Left lung (tissue), 10 donors: ENCODE results near the gene MB. TPM values are rescaled to one million over a fixed set of nuclear protein-coding genes. Genes with fewer than 3 reads are reported as not detected.

Experiments
- ATAC-seq: fragments of 200-7000 bp; cut with Tn5 transposase; one replicate; pipeline ENCODE4 v1.9.1; 2020; ENCODE audit warnings: moderate library complexity
- DNase-seq, 4 donors: peaks; one replicate each; pipeline ENCODE4 v3.0.0-alpha.2; 2013 to 2020
- H3K27ac ChIP-seq, 2 donors: fragments of 200-600 bp; sonication (generic) in 1 of 2; one replicate each; pipeline versions ENCODE4 v1.5.0 to v1.8.0; 2020 to 2021
- H3K27me3 ChIP-seq, 2 donors: fragments of 200-600 bp; sonication (generic) in 1 of 2; one replicate each; pipeline versions ENCODE4 v1.5.0 to v1.8.0; 2020 to 2021
- H3K36me3 ChIP-seq, 2 donors: fragments of 200-600 bp; sonication (generic) in 1 of 2; one replicate each; pipeline versions ENCODE4 v1.5.0 to v1.8.0; 2020 to 2021
- H3K4me1 ChIP-seq, 2 donors: fragments of 200-600 bp; one replicate each; pipeline ENCODE4 v1.8.0; 2021
- H3K4me3 ChIP-seq, 2 donors: fragments of 200-600 bp; sonication (generic) in 1 of 2; one replicate each; pipeline versions ENCODE4 v1.5.0 to v1.8.0; 2020 to 2021; ENCODE audit warnings: mild to moderate bottlenecking in 1 of 2
- H3K9me3 ChIP-seq, 2 donors: fragments of 200-600 bp; sonication (generic) in 1 of 2; one replicate each; pipeline versions ENCODE4 v1.5.0 to v1.8.0; 2020 to 2021
- intact Hi-C, 2 donors: fragments of 100-400 bp; cut with DNase I; formaldehyde crosslinking; loops; one replicate each; pipeline versions ENCODE4 v1.11.2 to v1.14.2; 2022
- polyA plus RNA-seq, 6 donors: library from polyadenylated mRNA; unstranded; fragments of 120-200 nt; gene quantifications; one replicate each; pipeline ENCODE4 v1.2.1, GENCODE V29; 2013; ENCODE audit not compliant: insufficient read length in 6 of 6
- total RNA-seq, 2 donors: library from RNA; stranded (reverse); fragmentation: NEBNext Ultra II Directional; extraction: Animal tissue kit (Norgen Biotek cat#: 25700); gene quantifications; one replicate each; pipeline ENCODE4 v1.2.1, GENCODE V29; 2021
- TF ChIP-seq, protein P1 (sequence below), 2 donors: fragments of 200-600 bp; sonication (generic) in 1 of 2; IDR thresholded peaks; one replicate each; pipeline versions ENCODE4 v1.5.0 to v1.8.0; 2021; ENCODE audit warnings: antibody characterized with exemption in 2 of 2
- donor health status: DM: no; HTN: yes; CAD: no.
- donor health status: DM: no; HTN: no; CAD: no.

MB gene
- total and polyA plus RNA-seq, 8 donors: 0.18 to 3.3 (median 0.86) TPM

DNA sequence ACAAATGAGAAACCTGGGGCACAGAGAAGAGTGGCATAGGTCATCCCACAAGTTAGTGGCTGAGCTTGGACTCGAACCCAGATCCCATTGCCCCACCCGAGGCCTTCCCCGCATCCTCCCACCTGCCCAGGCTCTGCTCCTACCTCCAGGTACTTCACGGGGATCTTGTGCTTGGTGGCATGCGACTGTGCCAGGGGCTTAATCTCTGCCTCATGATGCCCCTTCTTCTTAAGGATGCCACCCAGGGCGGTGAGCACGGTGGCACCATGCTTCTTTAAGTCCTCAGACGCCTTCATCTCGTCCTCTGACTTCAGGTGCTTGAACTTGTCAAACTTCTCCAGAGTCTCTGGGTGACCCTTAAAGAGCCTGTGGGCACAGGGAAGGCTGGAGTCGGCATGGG, 6.4 kb downstream of the MB start:
- Histone ChIP-seq H3K4me3 (no peak overlapping the region), H3K36me3 (no peaks in the 10 kb centered on the region), H3K27ac (no peak overlapping the region), H3K27me3 (peaks cover 0 to 4% of the 10 kb centered on the region in 2 donors), H3K9me3 (no peaks in the 10 kb centered on the region), H3K4me1 (peaks cover 0 to 7% of the 10 kb centered on the region in 2 donors)
- DNase-seq: no peak
- ATAC-seq: no peak
- TF ChIP-seq, protein P1, sequence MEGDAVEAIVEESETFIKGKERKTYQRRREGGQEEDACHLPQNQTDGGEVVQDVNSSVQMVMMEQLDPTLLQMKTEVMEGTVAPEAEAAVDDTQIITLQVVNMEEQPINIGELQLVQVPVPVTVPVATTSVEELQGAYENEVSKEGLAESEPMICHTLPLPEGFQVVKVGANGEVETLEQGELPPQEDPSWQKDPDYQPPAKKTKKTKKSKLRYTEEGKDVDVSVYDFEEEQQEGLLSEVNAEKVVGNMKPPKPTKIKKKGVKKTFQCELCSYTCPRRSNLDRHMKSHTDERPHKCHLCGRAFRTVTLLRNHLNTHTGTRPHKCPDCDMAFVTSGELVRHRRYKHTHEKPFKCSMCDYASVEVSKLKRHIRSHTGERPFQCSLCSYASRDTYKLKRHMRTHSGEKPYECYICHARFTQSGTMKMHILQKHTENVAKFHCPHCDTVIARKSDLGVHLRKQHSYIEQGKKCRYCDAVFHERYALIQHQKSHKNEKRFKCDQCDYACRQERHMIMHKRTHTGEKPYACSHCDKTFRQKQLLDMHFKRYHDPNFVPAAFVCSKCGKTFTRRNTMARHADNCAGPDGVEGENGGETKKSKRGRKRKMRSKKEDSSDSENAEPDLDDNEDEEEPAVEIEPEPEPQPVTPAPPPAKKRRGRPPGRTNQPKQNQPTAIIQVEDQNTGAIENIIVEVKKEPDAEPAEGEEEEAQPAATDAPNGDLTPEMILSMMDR (IDR thresholded peaks at IDR 0.05): no peak
- intact Hi-C loops: no loop called here

DNA sequence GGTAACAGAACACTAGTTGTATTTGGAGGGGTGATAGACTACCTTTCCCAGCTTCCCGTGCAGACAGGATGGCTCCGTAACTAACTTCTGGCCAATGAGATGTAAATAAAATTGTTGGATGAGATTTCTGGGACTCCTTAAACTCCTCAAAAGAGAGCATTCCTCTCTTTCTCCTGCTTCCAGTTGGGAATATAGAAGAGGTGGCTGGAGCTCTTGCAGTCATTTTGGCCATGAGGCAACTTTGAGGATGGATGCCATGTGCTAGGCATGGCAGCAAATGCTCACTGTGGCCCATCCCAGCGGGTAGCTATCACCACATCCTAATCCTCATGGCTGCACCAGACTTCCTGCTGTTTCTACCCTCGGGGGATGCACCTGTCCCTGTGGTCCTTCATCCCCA, 7.4 kb downstream of the MB start:
- H3K4me3 ChIP-seq: no peak overlapping the region

DNA sequence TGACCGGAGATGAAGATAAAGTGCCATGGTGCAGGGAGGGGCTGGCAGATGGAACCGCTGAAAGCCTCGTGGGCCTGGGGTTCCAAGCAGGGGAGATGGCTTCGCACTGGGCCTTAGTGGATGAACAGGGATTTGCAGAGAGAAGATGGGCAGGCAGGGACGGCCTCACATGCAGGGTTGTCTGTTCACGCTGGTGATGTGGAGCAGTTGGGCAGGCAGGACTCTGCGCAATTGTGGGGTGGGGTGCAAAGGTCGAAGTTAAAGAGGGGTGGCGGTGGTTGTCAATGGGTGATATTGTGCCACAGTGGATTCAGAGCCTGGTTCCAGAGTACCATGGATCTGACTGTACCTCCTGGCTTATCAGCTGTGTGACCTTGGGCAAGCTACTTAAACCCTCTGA, 7.9 kb downstream of the MB start:
- Histone ChIP-seq H3K4me1 (peaks cover 0 to 7% of the 10 kb centered on the region in 2 donors), H3K9me3 (no peaks in the 10 kb centered on the region), H3K27me3 (peaks cover 0 to 5% of the 10 kb centered on the region in 2 donors), H3K36me3 (no peaks in the 10 kb centered on the region), H3K4me3 (no peak overlapping the region), H3K27ac (no peak overlapping the region)
- TF ChIP-seq, protein P1 (IDR thresholded peaks at IDR 0.05): no peak
- ATAC-seq: no peak
- DNase-seq: no peak
- intact Hi-C loops: no loop called here

More for the DNA sequence above, 7.4 kb downstream of the MB start:
- DNase-seq (no peak), ATAC-seq (no peak)
- no peaks in the 10 kb centered on the region for H3K36me3 ChIP-seq
- intact Hi-C loops: no loop called here
- no peak overlapping the region for H3K27ac ChIP-seq
- no peaks in the 10 kb centered on the region for H3K9me3 ChIP-seq
- H3K4me1 ChIP-seq: peaks cover 0 to 7% of the 10 kb centered on the region in 2 donors
- TF ChIP-seq, protein P1 (IDR thresholded peaks at IDR 0.05): no peak
- H3K27me3 ChIP-seq: peaks cover 0 to 5% of the 10 kb centered on the region in 2 donors

DNA sequence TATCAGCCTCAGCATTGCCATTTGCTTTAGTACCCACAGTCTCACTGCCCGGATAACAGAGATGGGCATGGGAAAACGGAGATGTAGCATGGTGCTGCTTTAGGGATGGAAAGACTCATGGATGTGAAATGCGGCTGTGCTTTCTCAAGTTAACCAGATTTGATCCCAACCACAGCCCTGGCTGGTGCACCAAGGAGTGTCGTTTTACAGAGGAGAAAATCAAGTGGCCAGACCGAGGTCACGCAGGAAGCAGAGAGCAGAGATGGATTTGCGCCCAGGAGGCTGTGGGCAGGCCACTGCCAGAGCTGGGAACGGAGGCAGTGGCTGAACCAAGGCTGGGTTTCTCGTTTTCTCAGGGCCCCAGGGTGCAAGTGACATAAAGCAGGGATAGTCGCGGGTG, 9.0 kb downstream of the MB start:
- TF ChIP-seq, protein P1 (IDR thresholded peaks at IDR 0.05): no peak
- Histone ChIP-seq H3K4me1 (peaks cover 0 to 7% of the 10 kb centered on the region in 2 donors), H3K27ac (no peak overlapping the region), H3K4me3 (no peak overlapping the region), H3K9me3 (no peaks in the 10 kb centered on the region), H3K36me3 (no peaks in the 10 kb centered on the region), H3K27me3 (peaks cover 0 to 5% of the 10 kb centered on the region in 2 donors)
- intact Hi-C loops: no loop called here
- DNase-seq (no peak), ATAC-seq (no peak)

DNA sequence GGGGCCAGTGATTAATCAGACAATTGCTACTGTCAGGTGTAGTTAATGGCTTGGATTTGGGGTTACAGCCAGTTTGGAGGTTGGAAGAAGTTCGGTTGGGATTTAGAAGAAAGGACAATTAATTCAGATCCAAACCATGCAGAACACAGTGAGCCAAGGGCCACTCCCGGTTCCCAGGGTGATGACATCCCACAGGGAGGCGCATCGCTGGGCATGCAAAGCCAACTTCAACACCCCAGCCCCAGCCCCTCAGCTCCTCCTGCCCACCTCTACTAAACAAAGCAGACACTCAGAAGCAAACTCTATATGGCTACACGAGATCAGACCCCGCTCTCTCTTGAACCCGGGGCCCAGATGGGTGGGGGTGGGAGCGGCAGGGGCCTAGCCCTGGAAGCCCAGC, 10.2 kb downstream of the MB start:
- intact Hi-C loops: no loop called here
- H3K36me3 ChIP-seq: no peaks in the 10 kb centered on the region
- no peak overlapping the region for H3K27ac ChIP-seq
- ATAC-seq: no peak
- H3K9me3 ChIP-seq: no peaks in the 10 kb centered on the region
- peaks cover 0 to 5% of the 10 kb centered on the region in 2 donors for H3K27me3 ChIP-seq
- peaks cover 0 to 12% of the 10 kb centered on the region in 2 donors for H3K4me1 ChIP-seq
- H3K4me3 ChIP-seq: no peak overlapping the region
- peak in 1 of 4 donors; percentile 34 for DNase-seq
- TF ChIP-seq, protein P1 (IDR thresholded peaks at IDR 0.05): no peak
